Spleen (tissue), 11 donors: Measurements from ENCODE around the gene MCM5. TPM values are rescaled to one million over a fixed set of nuclear protein-coding genes. Genes with fewer than 3 reads are reported as not detected.

ENCODE experiments used
- DNase-seq: peaks from one replicate; pipeline ENCODE4 v3.0.0-alpha.2; 2020
- H3K27ac ChIP-seq, 8 donors: fragments of 200-600 bp; sonication (generic) in 7 of 8; 1 replicate in 4 of 8; 2 replicates in 4 of 8; pipeline versions ENCODE4 v1.5.0 to v1.8.0; 2016 to 2021; ENCODE audit warnings: inconsistent platforms in 4 of 8, mild to moderate bottlenecking in 4 of 8, moderate library complexity in 1 of 8
- H3K27me3 ChIP-seq, 7 donors: fragments of 200-600 bp; sonication (generic) in 6 of 7; replicated peaks in 1 of 7; 1 replicate in 4 of 7; 2 replicates in 3 of 7; pipeline versions ENCODE4 v1.5.0 to v1.8.0; 2016 to 2021; ENCODE audit warnings: inconsistent platforms in 3 of 7, mild to moderate bottlenecking in 1 of 7
- H3K36me3 ChIP-seq, 6 donors: fragments of 200-600 bp; sonication (generic) in 5 of 6; 1 replicate in 4 of 6; 2 replicates in 2 of 6; pipeline versions ENCODE4 v1.5.0 to v1.8.0; 2016 to 2021; ENCODE audit warnings: inconsistent platforms in 2 of 6
- H3K4me1 ChIP-seq, 6 donors: fragments of 200-600 bp; sonication (generic) in 5 of 6; 1 replicate in 3 of 6; 2 replicates in 3 of 6; pipeline versions ENCODE4 v1.5.0 to v1.8.0; 2016 to 2021; ENCODE audit warnings: inconsistent platforms in 3 of 6
- H3K4me3 ChIP-seq, 8 donors: fragments of 200-600 bp; sonication (generic) in 7 of 8; 1 replicate in 4 of 8; 2 replicates in 4 of 8; pipeline versions ENCODE4 v1.5.0 to v1.8.0; 2016 to 2021; ENCODE audit warnings: inconsistent platforms in 4 of 8, mild to moderate bottlenecking in 4 of 8, moderate library complexity in 2 of 8
- H3K9me3 ChIP-seq, 8 donors: fragments of 200-600 bp; sonication (generic) in 7 of 8; 1 replicate in 4 of 8; 2 replicates in 4 of 8; pipeline versions ENCODE4 v1.5.0 to v1.8.0; 2016 to 2021; ENCODE audit warnings: inconsistent platforms in 4 of 8
- CTCF ChIP-seq, 11 experiments: fragments of 200-600 bp in 7 of 11; fragments of 450-650 bp in 4 of 11; sonication (generic) in 4 of 11; IDR thresholded peaks in 8 of 11; conservative IDR thresholded peaks in 3 of 11; 1 replicate in 7 of 11; 2 replicates in 4 of 11; pipeline versions ENCODE4 v1.4.0 to v1.8.0; 2016 to 2021; ENCODE audit warnings: antibody characterized with exemption in 11 of 11, inconsistent platforms in 4 of 11, mild to moderate bottlenecking in 1 of 11
- POLR2A ChIP-seq, 3 donors: fragments of 450-650 bp; IDR thresholded peaks; one replicate each; pipeline ENCODE4 v1.5.1; 2017; ENCODE audit warnings: antibody characterized with exemption in 3 of 3, mild to moderate bottlenecking in 1 of 3
- POLR2AphosphoS5 ChIP-seq, 3 donors: sonication (generic); formaldehyde crosslinking; IDR thresholded peaks; one replicate each; pipeline ENCODE4 v1.5.1; 2017; ENCODE audit warnings: antibody characterized with exemption in 3 of 3
- WGBS, 5 donors: extraction: QIAGEN DNeasy Blood & Tissue Kit in 3 of 5; methylation state at CpG; one replicate each; pipeline versions ENCODE4 v1.1.5 to v1.1.7; 2013 to 2018; 5-methylcytosine and 5-hydroxymethylcytosine counted together
- intact Hi-C: fragments of 100-400 bp; cut with DNase I; formaldehyde crosslinking; loops from one replicate; pipeline ENCODE4 v1.15.0; 2023; ENCODE audit warnings: low total_unique reads
- polyA plus RNA-seq, 3 donors: library from polyadenylated mRNA; stranded (reverse); fragments of 200-250 nt; gene quantifications; one replicate each; pipeline ENCODE4 v1.2.1, GENCODE V29; 2013
- total RNA-seq, 7 donors: library from RNA; depleted of rRNA in 3 of 7; stranded (reverse); fragments of >200 nt in 3 of 7; fragmentation: NEBNext Ultra II Directional in 4 of 7; extraction: Animal tissue kit (Norgen Biotek cat#: 25700) in 4 of 7; gene quantifications; one replicate each; pipeline versions ENCODE4 v1.1.0 to v1.2.1, GENCODE V29; 2016 to 2021
- donor health status: healthy with polysubstance abuse.
- donor health status: DM: no; HTN: no; CAD: no; lungs with moderate emphysema.
- donor health status: DM: no; HTN: no; CAD: no.
- donor health status: Bipolar disorder and iron deficiency.
- donor health status: healthy.
- donor health status: DM: no; HTN: no; CAD: no.
- donor health status: DM: yes; HTN: yes; CAD: no.

Gene MCM5
- total and polyA plus RNA-seq, 10 donors: 45.2 to 96.3 (median 56.5) TPM

- peaks cover 0 to 14% (median 2%) of the 10 kb centered on the region in 6 donors for H3K36me3 ChIP-seq
- 90 to 100% (median 93%) methylated on average over 1 of the region's 1 CpG for WGBS, 5 donors
- no peaks in the 10 kb centered on the region for H3K27me3 ChIP-seq
- no peak overlapping the region for H3K4me3 ChIP-seq
- no peaks in the 10 kb centered on the region for H3K4me1 ChIP-seq
- no peak overlapping the region for H3K27ac ChIP-seq
- H3K9me3 ChIP-seq: peaks cover 0 to under 1% (median 0%) of the 10 kb centered on the region in 8 donors
- no peak for DNase-seq
- TF ChIP-seq POLR2A (IDR thresholded peaks at IDR 0.05): no peak
- TF ChIP-seq CTCF (IDR thresholded peaks at IDR 0.05 in 8 of 11, conservative IDR thresholded peaks at IDR 0.05 in 3 of 11): no peak
- no peak for TF ChIP-seq POLR2AphosphoS5 (IDR thresholded peaks at IDR 0.05)
- intact Hi-C loops: no loop called here
Measured at GRCh38 chr22:35439365-35439717, 39.4 kb downstream of the MCM5 start.

DNA sequence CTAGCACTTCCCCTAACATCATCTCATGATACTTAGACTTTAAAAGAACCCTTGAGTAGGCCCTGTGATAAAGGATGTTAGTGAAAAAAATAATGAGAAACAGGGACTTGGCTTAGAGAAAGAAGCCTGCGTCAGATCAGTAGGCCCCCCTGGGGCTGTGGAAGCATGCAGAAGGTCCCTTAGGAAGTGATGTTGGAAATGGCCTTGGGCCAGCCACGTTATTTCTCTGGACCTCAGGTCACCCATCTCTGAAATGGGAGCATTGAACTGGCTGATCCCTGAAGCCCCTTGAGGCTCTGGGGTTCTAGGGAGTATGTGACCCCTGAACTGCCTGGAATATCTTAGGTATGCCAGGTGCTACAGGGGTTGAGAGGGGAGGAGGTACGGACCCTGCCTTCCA, 40.2 kb downstream of the MCM5 start:
- intact Hi-C loops: no loop called here
- Histone ChIP-seq H3K9me3 (no peaks in the 10 kb centered on the region), H3K4me3 (no peak overlapping the region), H3K4me1 (no peaks in the 10 kb centered on the region), H3K27me3 (no peaks in the 10 kb centered on the region), H3K27ac (no peak overlapping the region), H3K36me3 (peaks cover 0 to 10% (median 0%) of the 10 kb centered on the region in 6 donors)
- DNase-seq: no peak
- TF ChIP-seq POLR2A (IDR thresholded peaks at IDR 0.05): no peak
- TF ChIP-seq POLR2AphosphoS5 (IDR thresholded peaks at IDR 0.05): no peak
- TF ChIP-seq CTCF (IDR thresholded peaks at IDR 0.05 in 8 of 11, conservative IDR thresholded peaks at IDR 0.05 in 3 of 11): no peak
- WGBS, 5 donors: 70 to 93% (median 89%) methylated on average over 3 of the region's 3 CpGs

DNA sequence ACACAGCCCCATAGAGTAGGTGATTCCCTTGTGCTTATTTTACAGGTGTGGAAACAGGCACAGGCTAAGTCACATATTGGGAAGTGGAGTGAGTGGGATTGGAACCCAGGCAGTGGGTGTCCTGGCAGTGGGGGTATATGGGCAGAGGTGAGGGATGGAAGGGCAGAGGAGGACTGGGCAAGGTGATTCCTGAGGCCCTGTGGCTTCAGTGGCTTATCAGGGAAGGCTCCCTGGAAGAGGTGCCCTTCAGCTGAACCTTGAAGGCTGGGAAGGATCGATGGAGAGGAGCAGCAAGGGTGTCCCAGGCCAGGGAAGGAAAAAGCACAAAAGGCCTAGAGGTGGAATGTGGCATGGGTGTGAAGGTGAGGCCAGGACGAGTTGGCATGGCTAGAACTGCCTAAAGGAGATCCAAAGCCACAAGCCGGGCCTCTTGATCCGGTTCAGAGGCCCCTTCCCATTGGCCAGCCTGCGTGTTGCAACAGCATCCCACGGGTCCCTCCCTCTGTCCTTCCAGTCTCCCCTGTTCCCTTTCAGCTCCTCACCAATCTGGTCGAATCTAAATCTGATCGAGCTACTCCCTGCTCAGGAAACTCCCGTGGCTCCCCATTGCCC, 41.7 kb downstream of the MCM5 start:
- no peaks in the 10 kb centered on the region for H3K4me1 ChIP-seq
- no peaks in the 10 kb centered on the region for H3K27me3 ChIP-seq
- intact Hi-C loops: no loop called here
- no peak overlapping the region for H3K27ac ChIP-seq
- 77 to 87% (median 82%) methylated on average over 9 of the region's 9 CpGs for WGBS, 5 donors
- H3K4me3 ChIP-seq: no peak overlapping the region
- H3K36me3 ChIP-seq: peaks cover 0 to 21% (median 0%) of the 10 kb centered on the region in 6 donors
- no peak for DNase-seq
- TF ChIP-seq CTCF (IDR thresholded peaks at IDR 0.05 in 8 of 11, conservative IDR thresholded peaks at IDR 0.05 in 3 of 11): no peak
- TF ChIP-seq POLR2A (IDR thresholded peaks at IDR 0.05): no peak
- no peak for TF ChIP-seq POLR2AphosphoS5 (IDR thresholded peaks at IDR 0.05)
- no peaks in the 10 kb centered on the region for H3K9me3 ChIP-seq

DNA sequence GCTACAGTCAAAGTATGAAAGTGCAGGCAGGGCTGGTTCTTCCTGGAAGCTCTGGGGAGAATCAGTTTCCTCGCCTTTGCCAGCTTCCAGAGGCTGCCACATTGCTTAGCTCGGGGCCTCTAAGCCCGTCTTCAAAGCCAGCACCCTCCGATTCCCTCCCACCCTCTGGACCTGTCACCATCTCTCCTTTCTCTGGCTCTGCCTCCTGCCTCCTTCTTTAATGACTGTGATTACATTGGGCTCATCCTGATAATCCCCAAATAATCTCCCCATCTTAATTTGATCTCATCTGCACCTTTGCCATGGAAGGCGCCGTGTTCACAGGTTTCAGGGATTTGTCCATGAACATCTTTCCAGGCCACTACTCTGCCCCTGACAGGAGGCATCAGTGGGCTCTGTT, 42.5 kb downstream of the MCM5 start:
- TF ChIP-seq POLR2A (IDR thresholded peaks at IDR 0.05): no peak
- TF ChIP-seq CTCF (IDR thresholded peaks at IDR 0.05 in 8 of 11, conservative IDR thresholded peaks at IDR 0.05 in 3 of 11): no peak
- no peak for TF ChIP-seq POLR2AphosphoS5 (IDR thresholded peaks at IDR 0.05)
- Histone ChIP-seq H3K36me3 (peaks cover 0 to 27% (median 0%) of the 10 kb centered on the region in 6 donors), H3K4me3 (no peak overlapping the region), H3K27ac (no peak overlapping the region), H3K9me3 (no peaks in the 10 kb centered on the region), H3K27me3 (no peaks in the 10 kb centered on the region), H3K4me1 (no peaks in the 10 kb centered on the region)
- WGBS, 5 donors: 82 to 95% (median 91%) methylated on average over 6 of the region's 6 CpGs
- DNase-seq: no peak
- intact Hi-C loops: no loop called here
